ENCODE data around the gene TOE1.

Gene TOE1

GRCh38 chr1:45353685-45354084 lies 13.7 kb downstream of the TOE1 start:
- Histone ChIP-seq H3K27ac (no peak overlapping the region), H3K4me1 (peaks cover 13% of the 10 kb centered on the region), H3K4me2 (ENCODE audit: low read length) (no peak overlapping the region), H3K36me3 (ENCODE audit: control insufficient read depth, insufficient read depth, low read length) (no peaks in the 10 kb centered on the region), H3K9ac (no peak overlapping the region), H3K79me2 (no peaks in the 10 kb centered on the region), H3K27me3 (ENCODE audit: control insufficient read depth, insufficient read depth, low read length) (no peaks in the 10 kb centered on the region), H3K4me3 (ENCODE audit: low read depth, low read length) (no peak overlapping the region), H3K9me3 (ENCODE audit: control insufficient read depth, low read length) (no peaks in the 10 kb centered on the region), H2AFZ (no peak overlapping the region)
- TF ChIP-seq, protein P1, sequence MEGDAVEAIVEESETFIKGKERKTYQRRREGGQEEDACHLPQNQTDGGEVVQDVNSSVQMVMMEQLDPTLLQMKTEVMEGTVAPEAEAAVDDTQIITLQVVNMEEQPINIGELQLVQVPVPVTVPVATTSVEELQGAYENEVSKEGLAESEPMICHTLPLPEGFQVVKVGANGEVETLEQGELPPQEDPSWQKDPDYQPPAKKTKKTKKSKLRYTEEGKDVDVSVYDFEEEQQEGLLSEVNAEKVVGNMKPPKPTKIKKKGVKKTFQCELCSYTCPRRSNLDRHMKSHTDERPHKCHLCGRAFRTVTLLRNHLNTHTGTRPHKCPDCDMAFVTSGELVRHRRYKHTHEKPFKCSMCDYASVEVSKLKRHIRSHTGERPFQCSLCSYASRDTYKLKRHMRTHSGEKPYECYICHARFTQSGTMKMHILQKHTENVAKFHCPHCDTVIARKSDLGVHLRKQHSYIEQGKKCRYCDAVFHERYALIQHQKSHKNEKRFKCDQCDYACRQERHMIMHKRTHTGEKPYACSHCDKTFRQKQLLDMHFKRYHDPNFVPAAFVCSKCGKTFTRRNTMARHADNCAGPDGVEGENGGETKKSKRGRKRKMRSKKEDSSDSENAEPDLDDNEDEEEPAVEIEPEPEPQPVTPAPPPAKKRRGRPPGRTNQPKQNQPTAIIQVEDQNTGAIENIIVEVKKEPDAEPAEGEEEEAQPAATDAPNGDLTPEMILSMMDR (IDR thresholded peaks at IDR 0.05) = no peak

- no peak overlapping the region for H3K9ac ChIP-seq
- H3K36me3 ChIP-seq (ENCODE audit: control insufficient read depth, insufficient read depth, low read length) = no peaks in the 10 kb centered on the region
- no peak overlapping the region for H3K4me3 ChIP-seq (ENCODE audit: low read depth, low read length)
- no peak overlapping the region for H2AFZ ChIP-seq
- no peak overlapping the region for H3K4me2 ChIP-seq (ENCODE audit: low read length)
- H3K27ac ChIP-seq = no peak overlapping the region
- peaks cover 4% of the 10 kb centered on the region for H3K4me1 ChIP-seq
- H3K79me2 ChIP-seq = no peaks in the 10 kb centered on the region
- H3K9me3 ChIP-seq (ENCODE audit: control insufficient read depth, low read length) = no peaks in the 10 kb centered on the region
- H3K27me3 ChIP-seq (ENCODE audit: control insufficient read depth, insufficient read depth, low read length) = no peaks in the 10 kb centered on the region
- TF ChIP-seq, protein P1 (IDR thresholded peaks at IDR 0.05) = no peak
Measured at GRCh38 chr1:45354838-45355237, 14.9 kb downstream of the TOE1 start.

GRCh38 chr1:45355683-45356082 lies 15.7 kb downstream of the TOE1 start:
- no peak overlapping the region for H3K27ac ChIP-seq
- no peaks in the 10 kb centered on the region for H3K36me3 ChIP-seq (ENCODE audit: control insufficient read depth, insufficient read depth, low read length)
- peaks cover 9% of the 10 kb centered on the region for H3K4me1 ChIP-seq
- no peak overlapping the region for H3K4me2 ChIP-seq (ENCODE audit: low read length)
- H3K79me2 ChIP-seq = no peaks in the 10 kb centered on the region
- H3K9me3 ChIP-seq (ENCODE audit: control insufficient read depth, low read length) = no peaks in the 10 kb centered on the region
- TF ChIP-seq, protein P1 (IDR thresholded peaks at IDR 0.05) = no peak
- H3K4me3 ChIP-seq (ENCODE audit: low read depth, low read length) = no peak overlapping the region
- H2AFZ ChIP-seq = no peak overlapping the region
- H3K9ac ChIP-seq = no peak overlapping the region
- H3K27me3 ChIP-seq (ENCODE audit: control insufficient read depth, insufficient read depth, low read length) = no peaks in the 10 kb centered on the region

- H3K9ac ChIP-seq = no peak overlapping the region
- H3K27ac ChIP-seq = no peak overlapping the region
Measured at GRCh38 chr1:45356186-45356585, 16.2 kb downstream of the TOE1 start.

More at GRCh38 chr1:45356186-45356585, 16.2 kb downstream of the TOE1 start:
- peaks cover 9% of the 10 kb centered on the region for H3K4me1 ChIP-seq
- no peak overlapping the region for H3K4me3 ChIP-seq (ENCODE audit: low read depth, low read length)
- no peak overlapping the region for H2AFZ ChIP-seq
- no peak overlapping the region for H3K4me2 ChIP-seq (ENCODE audit: low read length)
- H3K36me3 ChIP-seq (ENCODE audit: control insufficient read depth, insufficient read depth, low read length) = no peaks in the 10 kb centered on the region
- no peaks in the 10 kb centered on the region for H3K79me2 ChIP-seq
- H3K9me3 ChIP-seq (ENCODE audit: control insufficient read depth, low read length) = no peaks in the 10 kb centered on the region
- no peaks in the 10 kb centered on the region for H3K27me3 ChIP-seq (ENCODE audit: control insufficient read depth, insufficient read depth, low read length)
- TF ChIP-seq, protein P1 (IDR thresholded peaks at IDR 0.05) = no peak

All from parathyroid adenoma (tissue), 2 donors.